Measurements from ENCODE around the gene IFT27.
"Not testable (repeated sequence)": the region's sequence is repeated elsewhere in the genome, so short reads cannot be mapped to it uniquely, and the experiment has no call there.

IFT27 gene

DNA sequence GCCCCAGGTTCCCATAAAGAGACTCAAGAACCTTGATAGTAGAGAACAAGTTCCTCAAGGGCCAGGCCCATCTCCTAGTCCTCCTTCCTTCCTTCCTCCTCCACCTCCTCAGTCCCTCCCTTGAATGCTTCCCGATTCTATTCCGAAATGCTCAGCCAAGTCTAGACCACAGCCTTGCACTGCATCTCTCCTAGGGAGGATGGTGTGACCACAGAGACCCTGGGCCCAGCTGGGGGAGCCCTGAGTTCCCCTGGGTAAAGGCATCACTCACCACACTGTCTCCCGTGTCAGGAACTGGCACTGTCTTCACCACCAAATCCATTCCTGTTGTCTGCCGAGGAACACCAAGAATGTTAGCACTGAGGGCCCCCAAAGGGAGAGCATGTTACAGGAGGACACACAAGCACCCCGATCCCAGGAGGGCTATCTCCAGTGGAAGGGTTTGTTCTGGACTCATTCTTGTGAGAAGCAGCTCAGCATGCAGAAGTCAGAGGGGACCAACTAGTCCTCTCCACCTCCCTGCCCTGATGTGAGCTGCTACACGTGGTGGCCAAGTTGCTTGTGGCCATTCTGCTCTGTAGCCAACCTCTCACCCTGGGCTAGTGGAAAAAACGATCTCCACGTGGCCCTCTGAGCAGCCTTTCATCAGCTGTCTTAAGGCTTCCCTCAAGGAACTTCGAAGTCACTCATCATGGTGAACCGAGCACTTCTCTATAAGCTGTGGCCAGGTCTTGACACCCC lies 8.7 kb downstream of the IFT27 start:
- in situ Hi-C loops (cut with HindIII; ENCODE audit: low sequenced_read_pairs) = no loop called here

DNA sequence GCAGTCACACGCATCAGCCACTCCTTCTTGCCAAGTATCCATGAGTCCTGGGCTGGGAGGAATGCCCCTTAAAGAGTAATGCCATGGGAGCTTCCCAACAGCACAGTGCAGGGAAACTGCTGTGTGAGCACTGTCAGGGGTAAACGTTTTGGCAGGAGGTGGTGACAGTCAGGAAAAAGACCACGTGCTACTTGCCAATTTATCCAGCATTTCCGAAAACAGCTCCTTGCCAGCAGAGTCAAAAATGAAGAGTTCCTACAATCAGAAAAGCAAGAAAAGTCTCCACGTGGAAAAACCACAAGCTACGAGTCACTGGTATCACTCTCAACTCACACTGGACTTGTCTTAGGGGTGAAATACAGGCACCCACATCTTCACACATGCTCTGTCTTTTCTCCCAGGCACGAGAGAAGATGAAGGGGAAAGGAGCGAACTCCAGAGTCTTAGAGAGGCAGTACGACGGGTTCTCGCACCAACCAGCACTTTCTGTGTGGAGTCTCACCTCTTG lies 9.9 kb downstream of the IFT27 start:
- in situ Hi-C loops (cut with HindIII; ENCODE audit: low sequenced_read_pairs) = no loop called here

DNA sequence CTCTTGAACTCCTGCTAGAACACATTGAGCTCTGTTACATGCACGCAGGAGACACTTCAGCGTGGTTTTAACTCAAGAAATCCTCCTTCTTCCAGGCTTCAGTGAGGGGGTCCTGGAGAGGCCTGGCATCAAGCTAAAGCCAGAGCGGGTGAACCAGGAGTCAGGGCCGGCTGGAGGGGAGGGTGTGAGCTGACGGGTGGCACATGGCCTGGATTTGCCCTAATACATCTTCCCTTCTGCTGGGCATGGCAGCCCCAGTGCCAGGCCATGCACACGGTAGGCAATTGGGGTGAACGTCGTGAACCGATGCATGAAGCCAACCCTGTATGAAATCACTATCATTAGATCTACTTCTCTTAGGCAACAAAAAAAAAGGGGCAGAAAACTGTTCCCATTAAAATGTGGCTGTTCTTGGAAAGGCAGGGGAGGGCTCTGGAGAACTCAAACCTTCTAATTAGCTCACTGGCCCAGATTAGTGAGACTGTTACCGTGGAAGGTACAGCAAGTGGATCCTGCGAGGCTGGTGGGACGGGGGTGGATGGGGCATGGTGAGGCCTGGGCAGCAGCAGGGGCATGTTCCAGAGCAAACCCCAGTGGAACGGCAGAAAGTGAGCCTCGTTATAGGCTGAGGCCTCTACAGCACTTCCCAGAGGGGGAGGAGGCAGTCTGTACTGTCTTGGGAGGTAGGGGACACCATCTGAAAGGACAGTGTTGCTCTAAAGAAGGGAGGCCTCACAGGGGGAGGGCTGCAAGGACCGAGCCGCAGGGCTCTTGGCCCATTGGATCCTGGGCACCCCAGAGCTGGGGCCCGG lies 10.6 kb downstream of the IFT27 start:
- in situ Hi-C loops (cut with HindIII; ENCODE audit: low sequenced_read_pairs) = no loop called here

DNA sequence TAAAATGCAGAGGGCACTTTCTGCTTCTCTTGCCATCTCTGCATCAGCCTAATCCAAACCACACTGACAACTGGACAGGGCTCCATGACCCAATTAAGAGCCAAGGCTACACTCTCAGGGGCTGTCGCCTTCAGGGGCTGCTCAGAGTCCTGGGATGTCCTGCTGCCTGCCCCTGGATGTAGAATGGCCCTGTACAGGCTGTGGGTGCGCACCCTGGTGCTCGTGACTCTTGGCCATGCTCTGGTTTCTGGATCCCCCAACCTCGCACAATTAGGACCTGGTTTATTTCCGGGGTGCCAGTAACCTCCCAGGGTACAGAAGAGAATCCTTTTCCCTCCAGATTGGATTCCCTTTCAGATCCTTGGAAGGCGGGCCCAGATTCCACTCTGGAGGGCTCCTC lies 11.3 kb downstream of the IFT27 start:
- in situ Hi-C loops (cut with HindIII; ENCODE audit: low sequenced_read_pairs) = no loop called here

DNA sequence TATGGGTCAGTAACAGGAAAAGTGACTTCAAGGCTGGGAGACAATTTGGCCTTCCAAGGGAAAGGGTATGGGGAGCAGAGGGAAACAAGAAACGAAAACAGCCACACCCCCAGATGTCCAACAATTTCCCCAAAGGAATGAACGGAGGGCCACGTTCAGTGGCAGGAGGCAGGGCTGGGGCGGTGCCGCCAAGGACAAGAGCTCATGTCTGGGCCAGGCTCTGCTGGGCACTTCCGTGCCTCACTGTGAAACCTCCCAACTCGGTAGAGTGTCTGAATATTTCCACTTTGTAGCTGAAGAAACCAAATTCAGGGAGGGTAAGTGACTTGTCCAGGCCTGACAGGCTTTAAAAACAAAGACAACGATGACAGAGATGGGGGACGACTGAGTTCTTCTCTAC lies 11.9 kb downstream of the IFT27 start:
- in situ Hi-C loops (cut with HindIII; ENCODE audit: low sequenced_read_pairs) = no loop called here

DNA sequence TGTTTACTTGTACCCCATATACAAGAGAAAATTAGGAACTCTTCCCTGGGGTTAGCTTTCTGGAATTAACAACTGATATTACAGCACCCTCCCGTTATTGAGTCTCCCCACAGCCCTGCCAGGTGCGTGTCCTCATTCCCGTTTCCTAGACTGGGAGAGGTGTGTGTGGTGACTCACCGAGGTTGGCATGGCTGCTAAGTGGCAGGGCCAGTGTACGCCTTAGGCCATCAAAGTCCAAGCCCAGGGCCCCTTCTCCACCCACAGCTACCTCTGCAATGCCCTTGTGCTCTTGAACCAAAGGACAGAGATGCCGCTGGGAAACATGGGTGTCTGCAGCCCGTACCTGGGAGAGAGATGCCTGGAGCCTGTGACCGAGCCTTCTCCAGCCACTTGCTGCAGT lies 12.3 kb downstream of the IFT27 start:
- in situ Hi-C loops (cut with HindIII; ENCODE audit: low sequenced_read_pairs) = no loop called here

DNA sequence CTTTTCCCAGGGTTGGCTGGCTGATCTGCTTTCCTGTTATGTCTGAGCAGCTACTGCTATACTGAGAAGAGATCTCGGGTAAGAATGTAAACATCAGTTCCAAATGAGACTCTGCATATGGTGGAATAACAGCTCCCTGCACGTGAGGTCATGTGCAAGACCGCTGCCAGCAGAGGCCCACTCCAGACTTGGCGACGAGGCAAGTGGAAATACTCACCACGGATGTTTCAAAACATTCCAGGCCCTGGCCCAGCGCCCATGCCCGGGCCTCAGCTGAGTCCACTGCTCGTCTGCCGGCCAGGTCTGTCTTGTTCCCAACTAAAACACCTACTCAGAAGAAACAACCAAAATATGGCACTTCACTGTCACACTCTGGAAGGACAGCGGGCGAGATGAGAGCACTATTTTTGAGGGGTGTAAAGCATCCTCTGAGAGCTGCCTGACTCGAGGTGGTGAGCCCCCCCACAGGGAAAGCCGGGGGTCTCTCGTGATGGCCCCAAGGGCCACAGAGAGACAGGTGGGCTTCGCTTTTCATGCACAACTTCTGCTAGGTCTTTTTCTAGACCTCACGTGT lies 13.1 kb downstream of the IFT27 start:
- in situ Hi-C loops (cut with HindIII; ENCODE audit: low sequenced_read_pairs) = no loop called here

DNA sequence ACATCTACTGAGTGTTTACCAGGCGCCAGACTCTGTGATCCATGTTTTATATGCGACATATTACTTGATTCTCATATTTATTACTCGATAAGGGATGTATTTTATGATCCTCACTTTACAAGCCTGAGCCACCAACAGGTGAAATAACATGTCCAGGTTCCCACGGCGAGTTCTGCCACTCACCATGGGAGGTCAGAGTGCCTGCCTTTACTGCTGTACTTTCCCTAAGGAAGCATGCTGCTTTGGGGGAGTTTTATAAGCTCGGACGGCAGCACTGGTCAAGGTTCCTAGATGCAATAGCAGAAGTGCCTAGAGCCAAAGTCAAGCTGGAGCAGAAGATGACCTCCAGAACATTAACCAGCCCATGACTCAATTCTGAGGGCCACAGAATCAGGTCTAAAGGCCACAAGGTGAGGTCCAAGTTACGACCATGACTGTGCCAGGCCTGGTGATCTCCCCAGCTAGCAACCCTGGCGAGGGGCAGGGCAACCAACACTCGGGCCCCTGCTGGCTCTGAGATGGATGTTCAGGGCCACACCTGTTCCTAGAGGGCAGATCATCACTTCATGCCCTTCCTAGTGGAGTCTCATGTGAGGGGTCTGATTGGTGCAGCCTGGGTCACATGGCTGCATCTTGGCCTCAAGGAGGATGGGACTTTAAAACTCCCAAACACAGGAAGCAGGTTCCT lies 14.2 kb downstream of the IFT27 start:
- in situ Hi-C loops (cut with HindIII; ENCODE audit: low sequenced_read_pairs) = no loop called here

DNA sequence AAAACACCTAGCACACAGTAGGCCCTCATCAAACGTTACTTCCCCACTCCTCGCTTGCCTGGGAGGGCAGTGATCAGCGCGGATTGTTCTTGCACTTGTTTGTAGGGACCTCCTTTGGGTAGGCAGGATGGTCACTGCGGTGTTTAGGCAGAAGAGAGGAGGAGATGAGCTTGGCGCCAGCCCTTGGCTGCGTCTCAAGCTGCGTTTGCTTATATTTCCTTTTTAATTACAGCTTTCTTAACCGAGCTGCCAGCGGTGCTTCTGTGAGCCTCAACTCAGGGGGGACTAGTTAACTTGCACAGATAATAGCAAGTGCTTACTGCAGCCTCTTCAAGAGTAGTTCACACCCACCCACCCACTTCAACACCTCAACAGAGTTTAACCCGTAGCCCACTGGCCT lies 15.1 kb downstream of the IFT27 start:
- in situ Hi-C loops (cut with HindIII; ENCODE audit: low sequenced_read_pairs) = no loop called here

DNA sequence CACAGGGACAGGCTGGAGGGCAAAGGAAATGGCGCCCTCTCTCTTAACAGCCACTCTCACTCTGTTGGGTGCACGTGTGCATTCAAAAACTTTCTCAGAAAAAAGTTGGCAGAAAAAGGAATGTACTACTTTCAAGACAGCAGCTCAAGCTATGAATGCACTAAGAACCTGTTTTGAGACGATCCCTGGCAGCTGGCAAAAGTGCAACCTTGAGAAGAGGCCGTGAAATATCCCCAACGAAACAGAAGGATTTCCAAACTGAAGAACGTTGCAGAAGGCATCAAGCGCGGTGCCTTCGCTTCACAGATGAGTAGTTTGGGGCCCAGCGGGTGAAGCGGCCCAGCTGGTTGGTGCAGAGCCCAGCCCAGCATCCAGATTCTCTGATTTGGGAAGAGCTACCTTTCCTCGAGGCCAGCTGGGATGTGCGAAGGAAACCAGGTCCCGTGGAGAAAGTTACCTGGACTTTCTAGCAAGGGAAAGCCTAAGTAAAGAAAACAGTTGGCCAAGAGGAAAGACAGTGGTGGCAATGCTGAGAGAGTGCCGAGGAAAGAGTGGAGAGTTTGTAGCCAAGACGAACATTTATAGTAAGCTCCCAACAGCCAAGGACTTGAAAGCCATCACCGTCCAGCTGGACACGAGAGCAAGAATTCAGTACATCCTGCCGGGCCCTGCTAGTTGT lies 16.3 kb downstream of the IFT27 start:
- in situ Hi-C loops (cut with HindIII; ENCODE audit: low sequenced_read_pairs) = no loop called here

DNA sequence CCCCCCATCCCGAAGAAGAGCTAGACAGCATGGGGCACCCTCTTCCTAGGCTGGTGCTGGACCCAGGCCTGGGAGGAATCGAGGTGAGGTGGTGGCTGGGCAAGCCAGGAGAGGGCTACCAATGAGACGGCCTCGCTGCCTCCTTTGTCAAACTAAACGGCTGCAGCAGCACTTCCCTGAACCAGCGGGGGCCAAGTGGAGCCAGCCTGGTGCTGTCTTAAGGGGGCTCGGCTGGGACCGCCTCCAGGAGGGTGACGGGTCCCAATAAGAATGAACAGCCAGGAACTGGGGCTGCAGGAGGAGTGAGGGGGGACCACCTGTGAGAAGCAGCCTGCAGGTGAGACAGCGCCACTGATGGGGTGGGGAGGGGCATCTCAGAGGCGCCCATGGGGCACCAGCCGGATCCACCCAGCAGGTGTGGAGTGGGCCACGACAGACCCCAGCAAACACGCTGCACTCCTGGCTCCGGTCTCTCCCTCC lies 17.1 kb downstream of the IFT27 start:
- in situ Hi-C loops (cut with HindIII; ENCODE audit: low sequenced_read_pairs) = no loop called here

DNA sequence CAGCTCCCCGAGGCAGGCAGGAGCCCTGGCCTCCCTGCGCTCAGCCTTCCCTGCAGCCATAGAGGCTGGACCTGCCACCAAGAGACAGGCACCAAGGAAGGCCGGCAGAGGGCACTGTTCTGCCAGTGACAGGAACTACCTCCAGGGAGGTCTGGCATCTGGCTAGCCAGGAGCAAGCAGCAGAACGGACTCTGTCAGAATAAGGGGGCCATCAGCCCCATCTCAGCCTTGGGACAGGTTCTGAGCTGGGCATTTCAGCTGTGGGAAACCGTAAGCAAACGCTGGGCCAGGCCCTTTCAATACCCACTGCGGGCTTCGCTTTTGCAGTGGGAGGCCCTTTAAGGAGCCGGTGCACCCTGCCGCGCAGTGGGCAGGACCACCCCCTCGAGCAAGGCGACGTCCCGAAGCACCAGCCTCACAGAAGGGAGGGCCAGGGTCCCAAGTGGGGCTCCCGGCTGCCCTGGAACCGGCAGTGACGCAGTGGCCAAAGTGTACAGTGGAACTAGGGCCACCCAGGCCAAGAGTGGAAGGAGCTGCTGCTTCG lies 18.2 kb downstream of the IFT27 start:
- in situ Hi-C loops (cut with HindIII; ENCODE audit: low sequenced_read_pairs) = no loop called here

DNA sequence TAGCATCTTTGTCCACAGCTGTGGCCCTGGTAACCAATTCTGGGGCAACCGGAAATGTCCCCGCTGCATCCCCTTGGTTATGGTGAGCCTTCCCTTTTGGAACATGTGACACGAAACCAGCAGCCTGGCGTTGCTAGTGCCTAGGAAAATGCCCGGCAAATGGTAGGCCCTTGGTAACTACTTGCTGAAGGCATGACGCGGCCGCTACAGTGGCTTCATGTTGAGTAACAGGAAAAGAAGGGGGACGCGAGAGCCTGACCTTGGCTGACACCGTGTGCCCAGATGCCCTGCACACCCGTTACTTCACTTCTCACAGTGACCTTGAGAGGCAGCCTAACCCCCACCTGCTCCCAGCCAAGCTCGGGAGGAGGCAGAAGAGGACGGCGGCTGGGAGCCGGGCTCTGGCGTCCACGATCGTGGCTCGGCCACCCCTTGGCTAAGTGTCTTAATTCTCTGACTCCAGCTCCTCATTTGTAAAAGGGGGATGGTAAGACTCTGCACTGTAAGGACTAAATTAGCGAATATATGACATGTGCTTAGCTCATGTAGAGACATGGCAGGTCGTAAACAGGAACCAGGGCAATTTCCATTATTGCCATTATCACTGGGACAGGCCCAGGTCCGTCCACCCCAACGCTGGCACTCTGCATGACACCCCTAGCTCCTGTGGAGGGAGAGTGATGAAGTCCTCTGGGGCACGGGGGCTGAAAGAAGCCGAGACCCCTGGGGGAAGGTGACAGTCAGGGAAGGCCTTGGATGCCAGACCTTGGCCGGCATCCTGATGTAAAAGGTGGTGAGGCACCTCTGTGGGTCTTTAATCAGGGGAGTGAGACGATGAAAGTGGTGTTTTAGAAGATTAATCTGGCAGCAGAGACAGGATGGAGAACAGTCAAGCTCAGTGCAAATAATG lies 18.9 kb downstream of the IFT27 start:
- in situ Hi-C loops (cut with HindIII; ENCODE audit: low sequenced_read_pairs) = no loop called here

DNA sequence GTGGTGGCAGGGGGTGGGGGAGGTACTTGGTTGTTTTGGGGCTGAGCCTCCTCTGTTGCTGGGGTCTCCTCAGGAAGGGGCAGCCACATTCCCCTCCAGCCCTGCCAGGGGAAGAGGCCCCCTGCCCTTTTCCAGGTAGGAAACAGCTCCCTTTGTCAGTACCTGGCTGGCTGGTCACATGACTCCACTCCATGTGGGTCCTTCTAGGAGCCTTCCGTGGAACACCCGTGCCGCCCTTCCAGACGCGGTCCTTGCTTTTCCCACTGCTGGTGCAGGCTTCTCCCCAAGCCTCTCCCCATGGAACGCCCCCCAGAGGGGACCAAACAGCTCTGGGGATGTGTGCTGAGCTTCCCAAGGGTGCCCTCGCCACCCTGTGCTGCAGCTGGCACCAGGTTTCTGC lies 19.9 kb downstream of the IFT27 start:
- in situ Hi-C loops (cut with HindIII; ENCODE audit: low sequenced_read_pairs) = no loop called here

DNA sequence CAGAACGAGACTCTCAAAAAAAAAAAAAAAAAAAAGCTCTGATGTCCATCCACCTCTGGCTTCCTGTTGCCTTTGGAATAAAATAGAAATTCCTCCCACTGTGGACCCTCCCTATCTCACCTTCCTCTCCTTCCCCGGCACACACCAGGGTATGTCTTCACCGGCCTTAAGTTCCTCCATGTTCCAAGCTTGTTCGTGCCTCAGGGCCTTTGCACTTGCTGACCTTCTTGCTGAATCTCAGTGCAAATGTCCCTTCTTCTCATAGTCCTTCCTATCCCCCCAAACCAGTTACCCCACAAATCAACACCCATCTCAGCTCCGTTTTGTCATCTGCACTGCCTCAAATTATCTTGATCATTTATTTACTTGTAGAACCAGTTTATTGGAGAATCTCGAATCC lies 20.6 kb downstream of the IFT27 start:
- in situ Hi-C loops (cut with HindIII; ENCODE audit: low sequenced_read_pairs) = no loop called here

DNA sequence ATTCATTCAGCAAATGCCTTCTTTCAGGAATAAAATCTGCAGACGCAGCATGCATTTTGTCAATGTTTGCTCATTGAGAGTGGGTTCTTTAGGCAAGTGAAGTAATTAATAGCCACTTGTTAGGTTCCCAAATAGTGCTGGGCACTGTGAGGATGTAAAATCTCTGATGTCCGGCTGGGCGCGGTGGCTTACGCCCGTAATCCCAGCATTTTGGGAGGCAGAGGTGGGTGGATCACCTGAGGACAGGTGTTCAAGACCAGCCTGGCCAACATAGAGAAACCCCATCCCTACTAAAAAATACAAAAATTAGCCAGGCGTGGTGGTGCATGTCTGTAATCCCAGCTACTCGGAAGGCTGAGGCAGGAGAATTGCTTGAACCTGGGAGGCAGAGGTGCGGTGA lies 21.0 kb downstream of the IFT27 start:
- in situ Hi-C loops (cut with HindIII; ENCODE audit: low sequenced_read_pairs) = not testable (repeated sequence)

DNA sequence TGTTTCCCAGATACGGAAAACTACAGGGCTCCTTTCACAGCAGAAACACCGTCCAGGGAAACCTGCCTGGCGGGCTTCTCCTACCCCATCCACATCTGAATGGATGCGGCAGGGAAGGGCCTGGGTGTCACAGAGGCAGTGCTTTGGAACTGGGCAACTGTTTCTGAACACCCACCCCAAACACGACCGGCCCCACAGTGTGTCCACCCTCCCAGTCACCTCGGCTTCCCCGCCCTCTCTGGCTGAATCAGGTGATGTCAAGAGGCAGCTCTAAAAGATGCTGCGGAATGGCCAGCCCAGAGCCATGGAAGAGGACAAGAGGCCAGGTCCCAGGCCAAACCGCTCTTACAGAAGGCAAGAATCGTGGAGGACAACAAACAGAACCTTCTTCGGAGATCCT lies 22.0 kb downstream of the IFT27 start:
- in situ Hi-C loops (cut with HindIII; ENCODE audit: low sequenced_read_pairs) = no loop called here

DNA sequence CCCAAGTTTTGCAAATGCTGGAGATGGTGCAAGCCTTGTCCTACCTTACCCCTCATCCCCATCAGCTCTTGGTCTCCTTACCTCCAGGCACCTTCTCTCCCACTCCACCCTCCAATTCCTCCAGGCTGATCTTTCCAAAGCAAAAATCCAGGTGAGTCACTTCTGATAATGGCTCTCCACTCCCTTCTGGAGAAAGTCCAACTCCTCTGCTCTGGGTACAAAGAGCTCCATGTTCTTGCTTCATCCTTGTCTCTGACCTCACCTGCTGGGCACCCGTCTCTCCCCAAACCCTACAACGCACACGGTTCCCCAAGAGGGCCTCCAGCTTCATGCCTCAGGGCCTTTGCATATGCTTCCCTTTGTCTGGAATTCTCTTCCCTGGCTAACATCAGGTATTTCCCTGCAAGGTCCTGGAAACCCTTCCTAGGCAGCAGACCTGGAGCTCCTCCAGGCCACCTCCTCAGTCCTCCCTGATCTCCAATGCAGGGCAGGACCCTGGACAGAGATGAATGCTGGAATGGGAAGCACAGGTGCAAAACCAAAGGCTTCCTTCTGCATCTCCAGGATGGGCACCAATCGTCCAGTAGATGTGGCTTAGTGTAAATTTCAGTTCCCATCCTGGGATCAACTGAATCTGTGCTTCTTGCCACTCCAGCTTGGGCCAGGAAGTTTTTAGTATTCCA lies 22.7 kb downstream of the IFT27 start:
- in situ Hi-C loops (cut with HindIII; ENCODE audit: low sequenced_read_pairs) = no loop called here

All from DLD1 (cell line).